Stimulated activated CD4-positive, alpha-beta T cell treated with anti-CD3 and anti-CD28 coated beads, TNF-alpha, amount 100 ng/mL, for 1 hour (primary cell): ENCODE results near the gene ZNF445.
"Not testable (repeated sequence)": the region's sequence is repeated elsewhere in the genome, so short reads cannot be mapped to it uniquely, and the experiment has no call there.

Source experiments
- DNase-seq, 3 donors: peaks; one replicate each; pipeline ENCODE4 v3.0.0-alpha.2; 2020; ENCODE audit warnings: low read depth in 3 of 3, low spot score in 1 of 3

The ZNF445 gene

DNA sequence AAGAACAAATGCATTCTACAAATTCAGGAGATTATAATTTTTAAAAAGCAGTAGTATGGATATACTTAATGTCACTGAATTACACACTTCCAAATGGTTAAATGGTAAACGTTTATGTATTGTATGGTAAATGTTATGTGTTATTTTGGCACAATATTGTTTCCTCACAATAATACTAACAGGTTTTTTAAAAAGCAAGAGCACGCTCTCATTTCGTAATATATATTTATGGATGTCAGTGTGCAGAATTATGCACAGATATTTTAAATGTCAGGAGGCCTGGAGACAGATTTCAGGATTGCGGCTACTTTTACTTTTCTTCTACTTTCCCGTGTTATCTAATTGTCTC, 533 bp downstream of the ZNF445 start:
- no peak for DNase-seq

DNA sequence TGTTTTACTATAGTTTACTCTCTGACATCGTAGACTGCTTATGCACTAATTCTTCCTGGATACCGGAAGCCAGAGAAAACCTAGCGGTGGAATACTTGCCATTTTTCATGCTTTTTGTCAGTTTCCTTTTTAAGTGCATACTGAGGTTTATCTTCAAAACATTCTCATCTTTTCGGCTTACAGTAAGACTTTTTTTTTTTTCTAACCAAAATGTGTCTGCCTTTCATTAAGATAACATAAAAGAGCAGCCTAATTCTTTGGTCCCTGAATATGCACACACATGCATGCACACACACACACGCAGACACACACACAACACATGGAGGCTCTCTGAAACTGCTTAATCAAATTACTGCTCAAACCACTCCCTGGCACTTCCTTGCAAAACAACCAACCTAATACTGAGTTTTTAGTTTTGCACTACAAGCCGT, 1.3 kb downstream of the ZNF445 start:
- DNase-seq: no peak

DNA sequence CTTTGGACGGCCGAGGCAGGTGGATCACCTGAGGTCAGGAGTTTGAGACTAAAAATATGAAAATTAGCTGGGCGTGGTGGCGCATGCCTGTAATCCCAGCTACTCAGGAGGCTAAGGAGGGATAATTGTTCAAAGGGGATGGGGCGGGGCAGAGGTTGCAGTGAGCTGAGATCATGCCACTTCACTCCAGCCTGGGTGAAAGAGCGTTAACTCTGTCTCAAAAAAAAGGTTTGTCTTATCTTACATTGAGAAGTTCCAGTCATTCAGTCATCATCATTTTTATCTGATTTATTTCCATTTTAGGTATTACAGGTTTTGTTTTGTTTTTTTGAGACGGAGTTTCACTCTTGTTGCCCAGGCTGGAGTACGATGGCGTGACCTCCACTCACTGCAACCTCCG, 2.6 kb downstream of the ZNF445 start:
- not testable (repeated sequence) for DNase-seq

DNA sequence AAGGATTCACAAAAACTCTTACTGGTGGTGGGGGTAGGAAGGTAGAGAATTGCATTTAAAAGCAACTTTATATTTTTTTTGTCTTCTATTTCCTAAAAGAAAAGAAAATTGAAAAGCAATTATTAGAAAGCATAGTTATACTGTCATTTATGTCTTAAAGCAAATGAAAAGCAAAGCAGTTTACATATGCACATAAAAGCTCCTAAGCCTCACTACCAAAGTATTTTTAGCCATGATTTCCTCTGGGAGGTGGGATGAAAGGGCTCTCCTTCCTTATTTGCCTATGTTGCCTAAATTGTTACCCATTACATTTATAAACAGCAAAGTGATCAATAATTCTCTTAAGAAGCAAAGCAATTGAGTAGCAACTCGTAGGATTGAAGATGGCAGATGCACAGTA, 7.0 kb downstream of the ZNF445 start:
- no peak for DNase-seq

DNA sequence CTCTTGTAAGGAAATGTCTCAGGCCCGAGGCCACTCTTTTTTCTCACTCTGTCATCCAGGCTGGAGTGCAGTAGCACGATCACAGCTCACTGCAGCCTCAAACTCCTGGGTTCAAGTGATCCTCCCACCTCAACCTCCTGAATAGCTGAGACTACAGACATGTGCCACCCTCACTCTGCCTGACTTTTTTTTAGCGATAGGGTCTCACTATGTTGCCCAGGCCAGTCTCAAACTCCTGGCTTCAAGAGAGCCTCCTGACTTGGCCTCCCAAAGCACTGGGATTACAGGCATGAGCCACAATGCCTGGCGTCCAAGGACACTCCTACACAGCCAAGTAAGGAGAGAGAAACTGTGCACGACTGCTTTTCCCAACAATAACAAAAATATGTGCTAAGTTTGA, 7.6 kb downstream of the ZNF445 start:
- no peak for DNase-seq

DNA sequence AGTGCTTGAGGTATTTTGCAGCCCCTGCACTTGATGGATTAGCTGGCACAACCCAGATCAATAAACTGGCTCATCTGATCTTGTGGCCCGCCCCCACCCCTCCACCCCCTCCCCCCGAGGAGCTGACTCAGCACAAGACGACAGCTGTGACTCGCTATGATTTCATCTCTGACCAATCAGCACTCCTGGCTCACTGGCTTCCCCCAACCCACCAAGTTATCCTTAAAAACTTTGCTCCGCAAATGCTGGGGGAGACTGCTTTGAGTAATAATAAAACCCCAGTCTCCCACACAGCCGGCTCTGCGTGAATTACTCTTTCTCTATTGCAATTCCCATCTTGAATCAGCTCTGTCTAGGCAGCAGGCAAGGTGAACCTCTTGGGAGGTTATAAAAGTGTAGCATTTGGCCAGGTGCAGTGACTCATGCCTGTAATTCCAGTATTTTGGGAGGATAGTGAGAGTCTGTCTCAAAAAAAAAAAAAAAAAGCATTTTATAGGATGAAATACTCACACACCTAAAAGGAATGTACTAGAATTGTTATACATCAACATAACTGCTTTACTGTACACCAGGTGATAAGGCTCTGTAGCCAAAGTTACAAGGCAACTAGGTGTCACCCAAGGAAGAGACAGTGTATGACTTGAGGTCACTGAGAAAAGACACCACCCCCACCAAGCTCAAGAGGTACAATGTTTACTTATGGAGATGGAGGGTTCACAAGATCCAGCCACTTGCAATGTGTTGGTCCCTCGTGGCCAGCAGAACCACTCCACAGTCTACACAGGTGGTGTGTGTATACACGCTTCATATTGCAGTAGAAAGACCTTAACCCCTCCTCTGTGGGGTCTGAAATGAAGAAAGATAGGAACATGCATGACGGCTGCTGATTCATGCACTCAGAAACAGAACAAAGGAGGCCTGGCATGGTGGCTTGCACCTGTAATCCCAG, 8.6 kb downstream of the ZNF445 start:
- DNase-seq: no peak

DNA sequence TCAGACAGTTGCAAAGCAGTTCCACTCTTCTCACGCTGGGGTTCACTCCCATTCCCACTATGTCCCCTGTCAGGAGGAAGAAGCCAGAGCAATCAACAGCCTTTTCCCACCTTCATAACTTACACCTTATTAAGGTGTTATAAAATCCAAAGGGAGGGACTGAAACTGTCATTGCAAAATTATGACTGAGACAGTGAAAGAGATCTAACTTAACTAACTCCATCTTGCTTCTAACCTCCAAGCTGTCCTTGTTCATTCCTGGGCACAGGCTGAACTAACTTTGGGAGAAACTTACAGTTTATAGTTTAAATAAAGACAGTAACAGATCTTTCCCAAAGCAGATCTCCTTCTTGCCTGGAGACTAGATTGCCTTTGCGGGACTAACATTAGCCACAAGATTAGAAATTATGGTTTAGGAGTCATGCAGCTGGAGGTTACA, 9.4 kb downstream of the ZNF445 start:
- DNase-seq: not testable (repeated sequence)

DNA sequence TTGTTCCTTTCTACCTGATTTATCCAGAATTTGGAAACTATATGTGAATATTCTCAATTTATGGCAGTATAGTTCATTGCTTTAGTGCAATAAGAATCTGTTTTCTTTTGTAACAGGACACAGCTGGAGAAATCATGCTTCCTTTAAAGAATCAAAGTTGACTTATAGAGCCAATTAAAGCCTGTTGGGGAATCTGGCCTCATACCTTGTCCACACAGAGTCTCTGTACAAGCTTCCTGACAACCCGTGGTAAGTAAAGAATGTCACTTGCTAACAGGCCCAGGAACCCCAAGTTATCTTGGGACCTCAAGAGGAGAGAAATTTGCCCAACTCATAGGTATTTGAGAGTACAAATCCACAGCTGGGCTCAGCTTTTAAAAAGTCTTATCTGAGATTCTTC, 10.2 kb downstream of the ZNF445 start:
- DNase-seq: no peak

DNA sequence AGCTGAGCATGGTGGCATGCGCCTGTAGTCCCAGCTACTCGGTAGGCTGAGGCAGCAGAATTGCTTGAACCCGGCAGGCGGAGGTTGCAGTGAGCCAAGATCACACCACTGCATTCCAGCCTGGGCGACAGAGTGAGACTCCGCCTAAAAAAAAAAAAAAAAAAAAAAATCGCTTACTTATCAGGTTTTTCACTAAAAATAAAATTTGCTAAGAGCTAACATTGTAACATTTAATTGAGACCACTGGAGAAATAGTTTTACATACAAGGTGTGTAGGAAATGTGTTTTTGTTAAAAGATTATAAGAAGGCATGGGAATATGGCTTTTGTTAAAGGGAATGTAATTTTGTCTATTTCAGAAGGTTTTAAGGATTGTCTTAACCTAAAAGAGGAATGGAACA, 12.6 kb downstream of the ZNF445 start:
- not testable (repeated sequence) for DNase-seq

DNA sequence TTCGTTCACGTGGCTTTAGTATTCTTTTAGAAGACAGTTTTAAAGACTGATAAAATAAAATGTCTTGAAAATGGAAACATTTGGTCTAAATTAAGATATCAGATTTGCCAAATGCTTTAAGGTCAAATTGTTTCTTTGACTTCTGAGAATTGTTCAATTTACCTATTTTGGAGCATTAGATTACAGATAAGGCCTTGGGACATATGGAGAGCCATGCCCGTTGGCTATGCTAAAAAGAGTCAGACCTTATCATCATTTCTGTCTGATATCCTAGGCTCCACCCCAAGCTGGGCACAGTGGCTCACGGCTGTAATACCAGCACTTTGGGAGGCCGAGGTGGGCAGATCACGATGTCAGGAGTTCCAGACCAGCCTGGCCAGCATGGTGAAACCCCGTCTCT, 13.0 kb downstream of the ZNF445 start:
- no peak for DNase-seq

DNA sequence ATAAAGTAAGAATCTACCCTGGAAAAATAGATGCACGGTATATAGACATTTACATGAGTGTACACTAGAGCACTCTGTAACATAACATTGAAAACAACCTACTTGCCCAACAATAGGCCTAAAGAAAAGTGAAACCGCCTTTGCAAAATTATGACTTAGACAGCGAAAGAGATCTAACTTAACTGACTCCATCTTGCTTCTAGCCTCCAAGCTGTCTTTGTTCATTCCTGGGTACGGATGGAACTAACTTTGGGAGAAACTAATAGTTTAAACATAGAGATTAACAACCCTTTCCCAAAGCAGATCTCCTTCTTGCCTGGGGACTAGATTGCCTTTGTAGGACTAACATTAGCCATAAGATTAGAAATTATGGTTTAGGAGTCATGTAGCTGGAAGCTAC, 17.4 kb downstream of the ZNF445 start:
- not testable (repeated sequence) for DNase-seq

DNA sequence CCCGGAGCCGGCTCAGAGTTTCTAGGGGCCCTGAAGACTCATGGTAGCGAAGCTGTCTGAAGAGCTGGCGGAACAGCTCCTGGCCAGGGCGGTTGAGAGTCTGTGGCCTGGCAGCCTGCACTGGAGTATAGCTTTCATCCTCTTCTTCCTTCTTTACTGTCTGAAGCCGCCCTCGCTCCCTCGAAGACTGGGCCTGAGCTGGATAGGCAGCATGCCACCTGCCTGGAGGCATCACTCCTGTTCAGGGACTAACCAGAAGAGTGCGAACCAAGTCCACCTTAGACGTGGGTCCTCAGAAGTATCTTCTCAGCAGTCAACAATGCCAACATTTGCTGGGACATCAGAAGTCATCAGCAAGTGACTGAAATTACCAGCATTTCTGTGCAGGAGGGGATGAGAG, 22.2 kb downstream of the ZNF445 start:
- no peak for DNase-seq

DNA sequence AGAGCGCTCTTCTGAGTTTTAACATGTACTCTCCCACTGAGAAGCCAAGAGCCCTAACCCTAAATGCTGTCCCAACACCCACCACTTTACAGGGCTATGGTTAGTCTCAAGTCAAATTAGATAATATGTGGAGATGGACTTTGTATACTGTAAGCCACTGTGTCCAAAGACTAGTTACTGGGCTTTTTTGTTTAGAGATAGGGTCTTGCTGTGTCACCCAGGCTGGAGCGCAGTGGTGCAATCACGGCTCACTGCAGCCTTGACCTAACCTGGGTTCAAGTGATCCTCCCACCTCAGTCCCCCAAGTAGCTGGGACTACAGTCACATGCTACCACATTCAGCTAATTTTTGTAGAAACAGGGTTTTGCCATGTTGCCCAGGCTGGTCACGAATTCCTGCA, 23.2 kb downstream of the ZNF445 start:
- no peak for DNase-seq

DNA sequence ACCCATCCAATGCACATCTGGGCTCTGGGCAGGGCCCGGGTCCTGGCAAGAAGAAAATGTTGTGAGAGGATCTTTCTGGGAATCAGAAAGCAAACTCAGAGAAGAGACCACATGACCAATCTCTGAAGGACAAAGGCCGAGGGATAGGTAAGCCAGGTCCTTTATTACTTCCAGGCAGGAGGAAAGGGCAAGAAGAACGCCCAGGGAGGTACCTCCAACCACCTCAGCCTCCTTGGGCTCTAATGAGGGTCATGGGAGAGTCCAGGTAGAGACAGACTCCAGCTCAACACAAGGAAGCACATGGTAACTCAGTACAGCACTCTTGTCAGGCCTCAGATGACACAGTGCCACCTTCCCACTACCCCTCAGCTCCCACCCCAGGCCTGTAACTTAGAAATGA, 26.0 kb downstream of the ZNF445 start:
- no peak for DNase-seq

DNA sequence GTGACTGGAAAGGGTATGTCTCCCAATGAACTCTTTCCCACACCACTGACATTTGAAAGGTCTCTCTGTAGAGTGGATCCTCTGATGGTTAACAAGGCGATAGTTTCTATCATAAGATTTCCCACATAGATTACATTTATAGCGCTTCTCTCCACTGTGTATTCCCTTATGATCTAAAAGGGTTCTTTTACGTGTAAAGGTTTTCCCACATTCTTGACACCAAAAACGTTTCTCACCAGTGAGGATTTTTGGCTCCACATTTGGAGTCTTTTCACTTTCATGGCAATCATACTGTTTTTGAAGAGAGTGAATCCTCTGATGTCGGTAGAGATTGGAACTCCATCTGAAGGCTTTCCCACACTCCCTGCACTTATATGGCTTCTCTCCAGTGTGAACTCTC, 30.5 kb downstream of the ZNF445 start:
- no peak for DNase-seq

DNA sequence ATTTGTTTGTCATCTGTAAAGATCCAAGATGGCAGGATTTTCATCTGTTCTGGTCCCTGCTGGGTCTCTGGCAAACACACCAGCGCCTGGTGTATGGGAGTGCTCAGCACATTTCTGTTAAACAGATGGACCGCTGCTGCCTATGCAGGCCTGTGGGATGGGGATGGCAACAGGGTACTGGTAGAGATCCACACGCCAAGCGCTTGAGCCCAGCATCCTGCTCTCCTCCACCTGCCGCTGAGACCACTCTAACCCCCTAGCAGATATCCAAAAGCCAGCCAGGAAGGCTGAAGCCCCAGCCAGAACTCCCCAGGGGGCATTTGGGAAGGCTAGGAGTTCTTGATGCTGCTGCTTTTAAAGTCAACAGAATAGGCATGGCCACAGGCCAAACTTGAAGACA, 31.7 kb downstream of the ZNF445 start:
- no peak for DNase-seq

DNA sequence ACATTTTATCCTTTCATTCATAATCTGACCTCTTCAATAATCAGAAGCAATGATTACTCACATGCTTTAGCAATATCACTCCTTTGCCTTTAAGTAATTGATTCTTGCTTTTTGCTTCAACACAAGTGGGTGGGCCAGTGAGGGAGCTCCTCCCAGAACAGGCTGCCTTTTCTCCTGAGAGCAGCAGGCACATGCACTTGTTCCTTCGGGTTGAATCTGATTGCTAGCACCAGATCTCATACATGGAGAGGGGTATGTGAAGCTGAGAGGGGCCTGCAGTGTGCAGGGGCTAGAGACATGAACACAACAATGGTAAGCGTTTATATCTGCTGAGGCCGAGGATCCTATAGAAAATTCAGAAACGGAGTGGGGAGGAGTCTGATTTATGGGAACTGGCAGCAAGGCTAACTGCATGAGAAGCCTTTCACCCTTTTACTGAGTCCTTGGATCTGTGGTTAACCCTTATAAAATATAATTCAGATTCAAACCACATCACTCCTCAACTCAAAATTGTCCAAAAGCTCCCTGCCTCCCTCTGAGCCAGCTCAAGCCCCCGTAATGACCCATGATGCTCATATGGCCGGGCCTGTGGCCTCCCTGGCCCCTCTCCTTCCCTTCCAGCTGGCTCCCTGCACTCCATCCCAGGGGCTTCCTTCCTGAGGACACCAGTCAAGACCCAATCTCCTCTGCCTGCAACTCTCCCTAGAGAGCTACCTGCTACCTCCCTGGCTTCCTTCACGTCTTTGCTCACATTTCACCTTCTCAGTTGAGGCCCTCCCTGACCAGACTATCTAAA, 32.4 kb downstream of the ZNF445 start:
- no peak for DNase-seq

DNA sequence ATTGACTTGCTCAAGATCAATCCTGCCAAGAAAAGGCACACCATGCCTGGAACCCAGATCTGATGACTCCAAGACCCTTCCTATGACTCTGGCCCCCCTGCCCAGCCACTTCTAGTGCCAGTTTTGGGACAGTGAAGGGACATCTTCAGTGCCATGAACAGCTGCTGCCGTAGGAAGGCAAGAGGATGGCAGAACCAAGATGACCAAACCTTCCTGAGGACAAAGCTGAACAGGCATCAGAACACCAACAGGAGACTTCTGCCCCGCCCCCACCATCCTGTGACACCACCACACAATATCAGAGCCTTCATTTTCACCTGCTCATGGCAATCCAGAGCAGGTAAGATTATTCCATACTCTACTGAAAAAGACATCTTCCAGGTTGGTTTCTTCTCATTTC, 33.0 kb downstream of the ZNF445 start:
- DNase-seq: no peak

DNA sequence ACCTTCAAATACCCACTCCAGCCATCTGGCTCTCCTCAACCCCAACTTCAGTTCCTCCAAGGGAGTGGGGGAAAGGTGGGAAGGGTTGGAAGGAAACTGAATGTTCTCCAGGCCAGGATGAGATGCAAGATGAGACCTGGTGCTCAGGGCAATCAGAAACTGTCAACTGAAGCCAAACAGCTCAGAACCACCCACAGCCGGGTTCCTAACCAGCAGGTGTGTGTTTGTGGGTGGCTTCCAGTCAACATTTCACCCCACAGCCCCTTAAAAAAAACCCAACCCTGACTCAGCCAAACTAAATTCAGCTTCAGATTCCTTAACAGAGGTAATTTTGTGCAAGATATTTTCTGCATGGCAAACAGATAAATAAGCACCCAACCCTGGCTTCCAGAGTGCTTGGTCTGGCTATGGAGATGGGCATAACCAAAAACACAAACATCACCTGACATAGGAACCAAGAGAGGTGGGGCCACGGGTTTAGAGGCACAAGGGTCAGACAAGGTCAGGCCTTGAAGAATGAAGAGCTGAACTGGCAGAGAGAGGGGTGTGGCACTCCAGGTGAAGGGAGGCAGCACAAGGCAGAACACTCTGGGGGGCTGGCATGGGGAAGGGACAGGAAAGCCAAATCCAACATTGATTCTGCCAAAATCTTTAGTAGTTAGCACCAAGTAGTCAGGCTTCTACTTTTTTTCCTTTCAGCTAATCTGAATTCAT, 34.7 kb downstream of the ZNF445 start:
- no peak for DNase-seq

DNA sequence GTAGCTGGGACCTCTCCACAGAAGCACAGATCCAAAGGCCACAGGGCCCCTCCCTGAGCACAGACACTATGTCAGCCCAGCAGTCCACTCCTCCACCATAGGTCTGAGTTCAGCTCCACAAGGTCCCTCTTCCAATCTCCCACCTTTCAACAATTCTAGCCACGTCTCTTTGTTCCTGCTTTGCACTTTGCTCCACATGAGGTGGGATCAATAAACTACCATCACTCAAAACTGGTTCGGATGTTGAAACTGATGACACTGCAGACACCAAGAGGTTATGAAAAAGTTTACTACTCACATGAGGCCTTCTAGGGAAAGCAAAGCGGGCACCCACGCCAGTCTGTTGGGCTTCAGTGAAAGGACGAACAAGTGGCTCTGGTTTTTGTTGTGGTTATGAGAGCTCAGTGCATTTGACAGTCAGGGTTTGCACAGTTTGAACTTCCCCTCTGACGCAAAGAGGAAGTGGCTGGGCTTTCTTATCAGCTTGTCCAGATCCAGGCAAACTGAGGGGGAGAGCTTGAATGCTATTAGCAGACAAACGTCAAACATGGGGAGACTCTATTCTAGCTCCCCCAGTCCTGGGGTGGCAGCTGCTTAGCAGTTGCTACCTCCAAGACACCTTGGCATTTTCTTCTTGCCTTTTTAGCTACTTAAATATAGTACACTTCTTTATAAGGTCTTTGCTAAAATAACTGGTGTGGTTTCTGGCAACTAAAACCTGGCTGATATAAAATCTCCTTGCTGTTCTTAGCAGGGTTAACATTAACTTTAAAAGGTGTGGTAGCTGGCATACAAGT, 37.8 kb downstream of the ZNF445 start:
- peak in 2 of 3 donors; percentile 1 to 24 for DNase-seq

DNA sequence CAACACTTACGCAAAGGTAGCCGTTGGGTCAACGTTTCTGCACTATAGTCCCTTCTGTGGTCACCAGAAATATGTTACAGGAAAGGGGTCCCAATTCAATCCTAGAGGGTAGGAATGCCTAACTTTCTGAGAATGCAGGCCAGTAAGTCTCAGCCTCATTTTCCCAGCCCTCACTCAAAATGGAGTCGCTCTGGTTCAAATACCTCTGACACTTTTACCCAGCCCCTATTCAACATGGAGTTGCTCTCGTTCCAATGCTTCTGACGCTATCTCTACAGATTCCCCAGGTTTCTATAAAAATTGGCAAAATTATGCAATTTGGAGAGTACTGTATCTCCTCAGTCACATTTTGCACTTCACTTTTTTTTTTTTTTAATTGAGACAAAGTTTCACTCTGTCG, 39.7 kb downstream of the ZNF445 start:
- DNase-seq: no peak
